Muscle of leg (tissue), 11 donors: Measurements from ENCODE around the gene KCNS1. TPM values are rescaled to one million over a fixed set of nuclear protein-coding genes. Genes with fewer than 3 reads are reported as not detected.
A peak's percentile ranks its signal among the peaks of the same experiment; 100 is the strongest.

Experiments
- DNase-seq: peaks from one replicate; pipeline ENCODE4 v3.0.0; 2013
- H3K27ac ChIP-seq: one replicate; pipeline ENCODE4 v1.5.1; 2013; ENCODE audit warnings: mild to moderate bottlenecking, low read length, control low read depth
- H3K27me3 ChIP-seq: one replicate; pipeline ENCODE4 v1.6.1; 2013; ENCODE audit warnings: low read length; ENCODE audit not compliant: control insufficient read depth, insufficient read depth
- H3K36me3 ChIP-seq: one replicate; pipeline ENCODE4 v1.6.1; 2013; ENCODE audit warnings: low read length; ENCODE audit not compliant: control insufficient read depth, insufficient read depth
- H3K4me1 ChIP-seq: one replicate; pipeline ENCODE4 v1.6.1; 2013; ENCODE audit warnings: low read length; ENCODE audit not compliant: control insufficient read depth, insufficient read depth
- H3K4me3 ChIP-seq: one replicate; pipeline ENCODE4 v1.5.1; 2013; ENCODE audit warnings: low read length, control low read depth
- H3K9me3 ChIP-seq: replicated peaks from 2 replicates; pipeline ENCODE4 v1.6.1; 2013; ENCODE audit warnings: low read depth, low read length; ENCODE audit not compliant: control insufficient read depth
- WGBS: methylation state at CpG from one replicate; pipeline ENCODE4 v1.1.5; 2013; ENCODE audit warnings: missing lambda C conversion rate; ENCODE audit not compliant: insufficient coverage; 5-methylcytosine and 5-hydroxymethylcytosine counted together
- polyA plus RNA-seq, 8 donors: library from polyadenylated mRNA; unstranded; fragments of 120-200 nt; gene quantifications; one replicate each; pipeline versions ENCODE4 v1.2.1 to v1.2.3, GENCODE V29; 2013; ENCODE audit warnings: inconsistent platforms in 1 of 8, low replicate concordance in 1 of 8; ENCODE audit not compliant: insufficient read length in 8 of 8, insufficient read depth in 1 of 8
- total RNA-seq: library from RNA; stranded (reverse); fragments of 120-200 nt; gene quantifications from one replicate; pipeline ENCODE4 v1.2.4, GENCODE V29; 2013

The KCNS1 gene
- total and polyA plus RNA-seq, 9 donors = 0.04 to 0.17 (median 0.09) TPM

DNA sequence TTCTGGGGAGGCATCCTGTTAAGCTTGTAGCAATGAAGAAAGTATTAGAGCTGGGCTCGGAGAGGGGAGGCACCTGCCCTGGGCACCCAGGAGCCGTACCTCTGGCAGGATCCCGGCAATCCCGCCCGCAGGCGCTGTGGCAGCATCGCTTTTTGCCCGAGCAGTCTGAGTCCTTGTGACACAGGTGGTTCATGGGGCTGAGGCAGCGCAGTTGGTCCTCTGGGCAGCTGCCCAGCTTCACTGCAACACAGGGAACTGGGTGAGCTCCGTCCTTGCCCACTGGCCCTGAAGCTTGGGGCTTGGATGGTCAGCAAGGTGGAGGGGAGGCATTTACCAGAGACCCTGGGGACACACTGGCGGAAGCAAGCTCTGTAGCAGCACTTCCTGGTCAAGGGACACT, 9.4 kb upstream of the KCNS1 start:
- Histone ChIP-seq H3K4me3 (no peak overlapping the region), H3K27me3 (peaks cover 11% of the 10 kb centered on the region), H3K4me1 (no peaks in the 10 kb centered on the region), H3K9me3 (no peaks in the 10 kb centered on the region), H3K36me3 (no peaks in the 10 kb centered on the region), H3K27ac (no peak overlapping the region)
- 84% methylated on average over 11 of the region's 11 CpGs for WGBS
- DNase-seq = no peak

- H3K36me3 ChIP-seq = no peaks in the 10 kb centered on the region
- no peaks in the 10 kb centered on the region for H3K9me3 ChIP-seq
- H3K27me3 ChIP-seq = peaks cover 5% of the 10 kb centered on the region
- WGBS = 49% methylated on average over 5 of the region's 8 CpGs
- H3K4me1 ChIP-seq = no peaks in the 10 kb centered on the region
- H3K4me3 ChIP-seq = no peak overlapping the region
- DNase-seq = no peak
- no peak overlapping the region for H3K27ac ChIP-seq
Measured at GRCh38 chr20:45109634-45110033, 8.7 kb upstream of the KCNS1 start.

DNA sequence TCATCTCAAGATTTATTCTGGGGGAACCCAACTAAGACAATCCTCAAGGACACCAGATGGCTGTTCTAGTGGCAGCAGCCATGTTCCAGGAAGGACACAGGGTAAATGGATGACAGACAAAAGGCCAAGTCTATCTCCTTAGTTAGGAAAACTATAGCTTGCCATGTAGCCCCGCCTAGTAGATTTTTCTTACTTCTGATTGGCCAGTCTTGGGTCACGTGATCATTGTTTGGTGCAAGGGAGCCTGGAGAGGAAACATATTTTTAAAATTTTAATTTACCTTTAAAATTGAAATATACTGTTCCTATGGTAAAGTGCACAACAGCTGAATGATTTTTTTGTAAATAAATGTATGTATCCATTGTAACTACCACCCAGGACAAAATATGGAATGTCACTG, 4.4 kb upstream of the KCNS1 start:
- no CpG with 5 or more reads among the region's 2 CpGs for WGBS
- DNase-seq = no peak
- Histone ChIP-seq H3K4me3 (no peak overlapping the region), H3K27ac (no peak overlapping the region), H3K9me3 (no peaks in the 10 kb centered on the region), H3K36me3 (no peaks in the 10 kb centered on the region), H3K4me1 (no peaks in the 10 kb centered on the region), H3K27me3 (peaks cover 30% of the 10 kb centered on the region)

DNA sequence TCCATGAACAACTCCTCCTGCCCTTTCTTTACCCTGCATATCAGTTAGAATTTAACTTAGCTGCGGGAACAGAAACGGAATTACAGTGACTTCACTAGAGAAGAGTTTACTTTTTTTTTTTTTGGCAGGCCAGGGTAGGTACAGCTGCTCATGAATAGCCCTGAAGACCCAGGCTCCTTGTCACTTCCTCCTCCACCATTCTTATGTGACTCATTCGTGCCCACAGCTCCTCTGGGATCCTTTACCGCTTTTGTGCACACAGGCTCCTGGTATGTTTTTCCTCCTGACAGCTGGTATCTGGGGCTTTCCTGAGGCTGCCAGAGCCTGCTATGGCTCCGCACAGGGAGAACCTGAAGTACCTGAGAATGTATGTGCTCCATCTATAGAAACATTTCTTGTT, 3.9 kb upstream of the KCNS1 start:
- WGBS = 40% methylated on average over 3 of the region's 5 CpGs
- Histone ChIP-seq H3K4me1 (no peaks in the 10 kb centered on the region), H3K4me3 (no peak overlapping the region), H3K36me3 (no peaks in the 10 kb centered on the region), H3K27ac (no peak overlapping the region), H3K27me3 (peaks cover 34% of the 10 kb centered on the region), H3K9me3 (no peaks in the 10 kb centered on the region)
- no peak for DNase-seq

GRCh38 chr20:45103072-45103471, 2.1 kb upstream of the KCNS1 start:
- Histone ChIP-seq H3K36me3 (no peaks in the 10 kb centered on the region), H3K4me1 (no peaks in the 10 kb centered on the region), H3K4me3 (no peak overlapping the region), H3K27ac (no peak overlapping the region), H3K27me3 (peaks cover 51% of the 10 kb centered on the region), H3K9me3 (no peaks in the 10 kb centered on the region)
- 71% methylated on average over 1 of the region's 2 CpGs for WGBS
- DNase-seq = no peak

DNA sequence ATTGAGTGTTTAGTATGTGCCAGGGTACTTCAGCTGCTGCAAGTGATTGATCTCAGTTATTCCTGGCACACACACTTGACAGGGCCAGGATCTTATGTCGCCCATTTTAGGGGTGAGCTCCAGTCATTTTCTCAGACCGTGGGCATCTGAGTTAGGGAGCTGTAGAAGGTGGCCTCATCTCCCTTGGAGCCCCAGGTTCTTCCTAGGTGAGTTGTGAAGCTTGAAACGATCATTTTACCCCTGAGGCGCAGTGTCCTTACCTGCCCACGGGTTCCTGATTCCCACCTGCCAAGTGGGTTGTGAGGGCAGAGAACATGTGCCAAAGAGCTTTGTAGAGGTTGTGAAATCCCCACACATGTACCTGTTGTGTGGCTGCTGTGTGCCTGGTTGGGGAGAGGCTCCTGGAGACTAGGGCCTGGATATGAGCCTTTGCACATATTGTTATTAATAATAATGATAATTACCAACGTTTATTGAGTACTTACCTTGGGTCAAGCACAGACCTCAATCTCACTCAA, 465 bp upstream of the KCNS1 start:
- Histone ChIP-seq H3K27me3 (peaks cover 65% of the 10 kb centered on the region), H3K4me1 (no peaks in the 10 kb centered on the region), H3K36me3 (no peaks in the 10 kb centered on the region), H3K9me3 (no peaks in the 10 kb centered on the region), H3K27ac (no peak overlapping the region), H3K4me3 (no peak overlapping the region)
- no peak for DNase-seq
- no CpG with 5 or more reads among the region's 6 CpGs for WGBS

DNA sequence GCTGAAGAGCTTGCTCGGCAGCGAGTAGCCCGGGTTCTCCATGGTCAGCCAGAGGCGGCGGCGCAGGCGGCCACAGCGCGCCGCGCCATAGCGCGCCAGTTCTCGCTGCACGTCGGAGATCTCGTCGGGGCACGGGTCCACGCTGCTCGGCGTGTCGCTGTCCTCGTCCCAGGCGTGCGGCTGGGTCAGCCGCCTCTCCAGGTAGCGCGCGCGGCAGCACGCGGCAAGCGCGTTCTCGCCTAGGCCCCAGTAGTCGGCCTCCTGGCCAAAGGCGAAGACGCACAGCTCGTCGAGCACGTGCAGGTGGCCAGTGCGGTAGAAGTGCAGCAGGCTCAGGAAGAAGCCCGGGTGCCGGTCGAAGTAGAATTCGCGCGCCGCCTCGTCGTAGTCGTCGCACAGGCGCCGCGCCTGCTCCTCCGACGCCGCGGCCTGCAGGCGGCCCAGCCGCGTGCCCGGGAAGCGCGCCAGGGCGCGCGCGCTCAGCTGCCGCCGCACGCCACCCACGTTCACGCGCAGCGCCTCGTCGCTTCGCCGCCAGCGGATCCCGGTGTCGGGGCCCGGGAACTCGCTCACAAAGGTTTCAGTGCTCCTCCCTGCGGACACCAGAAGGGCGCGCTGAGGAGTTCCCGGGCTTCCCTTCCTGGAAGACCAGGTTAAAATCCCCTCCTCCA, 2.7 kb downstream of the KCNS1 start:
- Histone ChIP-seq H3K27ac (no peak overlapping the region), H3K36me3 (no peaks in the 10 kb centered on the region), H3K4me3 (no peak overlapping the region), H3K4me1 (no peaks in the 10 kb centered on the region), H3K9me3 (no peaks in the 10 kb centered on the region), H3K27me3 (peaks cover 62% of the 10 kb centered on the region)
- 2% methylated on average over 87 of the region's 91 CpGs for WGBS
- DNase-seq = peak; percentile 37

DNA sequence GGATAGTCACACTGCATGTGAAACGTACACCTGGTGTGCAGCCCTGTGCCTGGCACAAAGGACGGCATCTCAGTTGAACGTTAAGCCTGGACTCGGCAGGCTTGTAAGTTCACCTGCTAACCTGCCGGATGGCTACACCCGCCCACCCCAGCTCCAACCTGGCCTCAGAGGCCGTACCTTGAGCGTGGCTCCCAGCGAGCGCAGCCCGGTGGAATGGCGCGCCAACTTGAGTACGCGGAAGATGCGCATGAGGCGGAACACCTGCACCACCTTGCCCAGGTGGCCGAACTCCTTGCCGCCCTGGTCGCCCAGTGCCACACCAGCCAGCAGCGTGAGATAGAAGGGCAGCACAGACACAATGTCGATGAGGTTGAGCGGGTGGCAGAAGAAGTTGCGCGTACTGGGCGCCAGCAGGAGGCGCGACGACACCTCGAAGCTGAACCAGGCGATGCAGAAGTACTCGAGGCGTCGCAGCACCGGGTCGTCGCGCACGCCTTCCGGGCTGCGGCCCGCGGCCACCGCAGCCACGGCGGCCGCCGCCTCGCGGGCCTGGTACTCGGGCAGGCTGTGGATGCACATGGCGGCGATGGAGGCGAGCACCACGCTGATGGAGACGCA, 3.3 kb downstream of the KCNS1 start:
- Histone ChIP-seq H3K4me3 (no peak overlapping the region), H3K9me3 (no peaks in the 10 kb centered on the region), H3K4me1 (no peaks in the 10 kb centered on the region), H3K27ac (no peak overlapping the region), H3K27me3 (peaks cover 56% of the 10 kb centered on the region), H3K36me3 (no peaks in the 10 kb centered on the region)
- DNase-seq = peak; percentile 16
- WGBS = 27% methylated on average over 56 of the region's 56 CpGs

GRCh38 chr20:45096781-45097180, 4.1 kb downstream of the KCNS1 start:
- H3K27ac ChIP-seq = no peak overlapping the region
- H3K27me3 ChIP-seq = peaks cover 56% of the 10 kb centered on the region
- H3K36me3 ChIP-seq = no peaks in the 10 kb centered on the region
- DNase-seq = no peak
- H3K9me3 ChIP-seq = no peaks in the 10 kb centered on the region
- H3K4me3 ChIP-seq = no peak overlapping the region
- H3K4me1 ChIP-seq = no peaks in the 10 kb centered on the region
- WGBS = 73% methylated on average over 8 of the region's 9 CpGs

DNA sequence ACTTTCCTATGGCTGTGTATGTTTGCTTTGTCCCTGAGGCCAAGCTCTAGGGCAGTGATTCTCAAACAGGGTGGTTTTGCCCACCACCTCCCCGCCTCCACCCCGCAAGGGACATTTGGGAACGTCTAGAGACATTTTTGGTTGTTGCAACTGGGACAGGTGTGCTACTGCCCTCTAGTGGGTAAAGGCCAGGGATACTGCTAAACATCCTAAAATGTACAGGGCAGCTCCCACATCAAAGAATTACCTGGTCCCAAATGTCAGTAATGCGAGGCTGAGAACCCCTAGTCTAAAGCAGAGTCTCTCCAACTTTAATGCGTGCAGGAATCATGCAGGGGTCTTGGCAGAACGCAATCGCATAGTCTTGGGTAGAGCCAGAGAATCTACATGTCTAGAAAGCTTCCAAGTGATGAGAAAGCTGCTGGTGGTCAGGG, 5.1 kb downstream of the KCNS1 start:
- Histone ChIP-seq H3K36me3 (no peaks in the 10 kb centered on the region), H3K27me3 (peaks cover 46% of the 10 kb centered on the region), H3K27ac (no peak overlapping the region), H3K4me3 (no peak overlapping the region), H3K9me3 (no peaks in the 10 kb centered on the region), H3K4me1 (no peaks in the 10 kb centered on the region)
- DNase-seq = peak; percentile 53
- WGBS = no CpG with 5 or more reads among the region's 7 CpGs
